ENCODE measurements around the gene ALK.

DNA sequence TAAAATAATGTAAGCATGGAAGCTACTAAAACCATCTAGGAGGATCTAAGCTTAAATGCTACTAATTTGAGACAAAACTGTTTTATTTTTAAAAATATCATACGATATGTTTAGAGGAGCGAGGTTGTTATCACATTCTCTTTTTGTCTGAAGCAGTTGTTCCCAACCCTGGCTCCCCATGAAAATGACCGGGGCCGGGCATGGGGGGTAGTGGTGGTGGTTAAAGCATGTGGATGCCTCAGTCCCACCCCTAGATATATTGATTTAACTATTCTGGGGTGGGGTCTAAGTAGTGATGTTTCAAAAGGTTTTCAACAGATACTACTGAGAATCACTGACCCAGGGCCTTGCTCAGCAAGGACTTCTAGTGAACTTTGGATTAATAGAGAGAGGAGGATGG lies 359.8 kb downstream of the ALK start:
- no peak for TF ChIP-seq RFX5 (IDR thresholded peaks at IDR 0.05)
- no peak for TF ChIP-seq FOXS1 (CRISPR knock-in tag; IDR thresholded peaks at IDR 0.05)
- TF ChIP-seq, protein P1, sequence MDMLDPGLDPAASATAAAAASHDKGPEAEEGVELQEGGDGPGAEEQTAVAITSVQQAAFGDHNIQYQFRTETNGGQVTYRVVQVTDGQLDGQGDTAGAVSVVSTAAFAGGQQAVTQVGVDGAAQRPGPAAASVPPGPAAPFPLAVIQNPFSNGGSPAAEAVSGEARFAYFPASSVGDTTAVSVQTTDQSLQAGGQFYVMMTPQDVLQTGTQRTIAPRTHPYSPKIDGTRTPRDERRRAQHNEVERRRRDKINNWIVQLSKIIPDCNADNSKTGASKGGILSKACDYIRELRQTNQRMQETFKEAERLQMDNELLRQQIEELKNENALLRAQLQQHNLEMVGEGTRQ (IDR thresholded peaks at IDR 0.05) = no peak
- TF ChIP-seq SREBF2 (IDR thresholded peaks at IDR 0.05) = no peak
- no peak for TF ChIP-seq PHF8 (IDR thresholded peaks at IDR 0.05; ENCODE audit: borderline replicate concordance, low read depth)
- TF ChIP-seq, protein P2, sequence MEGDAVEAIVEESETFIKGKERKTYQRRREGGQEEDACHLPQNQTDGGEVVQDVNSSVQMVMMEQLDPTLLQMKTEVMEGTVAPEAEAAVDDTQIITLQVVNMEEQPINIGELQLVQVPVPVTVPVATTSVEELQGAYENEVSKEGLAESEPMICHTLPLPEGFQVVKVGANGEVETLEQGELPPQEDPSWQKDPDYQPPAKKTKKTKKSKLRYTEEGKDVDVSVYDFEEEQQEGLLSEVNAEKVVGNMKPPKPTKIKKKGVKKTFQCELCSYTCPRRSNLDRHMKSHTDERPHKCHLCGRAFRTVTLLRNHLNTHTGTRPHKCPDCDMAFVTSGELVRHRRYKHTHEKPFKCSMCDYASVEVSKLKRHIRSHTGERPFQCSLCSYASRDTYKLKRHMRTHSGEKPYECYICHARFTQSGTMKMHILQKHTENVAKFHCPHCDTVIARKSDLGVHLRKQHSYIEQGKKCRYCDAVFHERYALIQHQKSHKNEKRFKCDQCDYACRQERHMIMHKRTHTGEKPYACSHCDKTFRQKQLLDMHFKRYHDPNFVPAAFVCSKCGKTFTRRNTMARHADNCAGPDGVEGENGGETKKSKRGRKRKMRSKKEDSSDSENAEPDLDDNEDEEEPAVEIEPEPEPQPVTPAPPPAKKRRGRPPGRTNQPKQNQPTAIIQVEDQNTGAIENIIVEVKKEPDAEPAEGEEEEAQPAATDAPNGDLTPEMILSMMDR (IDR thresholded peaks at IDR 0.05) = no peak
- no peak for TF ChIP-seq JUNB (IDR thresholded peaks at IDR 0.05)
- TF ChIP-seq MYC (IDR thresholded peaks at IDR 0.05; ENCODE audit: borderline replicate concordance, low read length) = no peak
- no peak for TF ChIP-seq ZSCAN20 (CRISPR knock-in tag; IDR thresholded peaks at IDR 0.05)
- TF ChIP-seq BCL3 (IDR thresholded peaks at IDR 0.05) = no peak
- no peak for TF ChIP-seq EP300 (IDR thresholded peaks at IDR 0.05)
- no peak for TF ChIP-seq FOSL2 (IDR thresholded peaks at IDR 0.05)
- TF ChIP-seq FOSL2 (CRISPR knock-in tag; IDR thresholded peaks at IDR 0.05) = no peak
- TF ChIP-seq POLR2A (IDR thresholded peaks at IDR 0.05; ENCODE audit: low read length) = no peak

Measured in A549 (cell line).